ENCODE data around the gene MERTK. TPM values are rescaled to one million over a fixed set of nuclear protein-coding genes. Genes with fewer than 3 reads are reported as not detected.
"Not testable (repeated sequence)": the region's sequence is repeated elsewhere in the genome, so short reads cannot be mapped to it uniquely, and the experiment has no call there.

The MERTK gene
- total RNA-seq, 1 experiment from 2014 or later: 39.2 TPM

DNA sequence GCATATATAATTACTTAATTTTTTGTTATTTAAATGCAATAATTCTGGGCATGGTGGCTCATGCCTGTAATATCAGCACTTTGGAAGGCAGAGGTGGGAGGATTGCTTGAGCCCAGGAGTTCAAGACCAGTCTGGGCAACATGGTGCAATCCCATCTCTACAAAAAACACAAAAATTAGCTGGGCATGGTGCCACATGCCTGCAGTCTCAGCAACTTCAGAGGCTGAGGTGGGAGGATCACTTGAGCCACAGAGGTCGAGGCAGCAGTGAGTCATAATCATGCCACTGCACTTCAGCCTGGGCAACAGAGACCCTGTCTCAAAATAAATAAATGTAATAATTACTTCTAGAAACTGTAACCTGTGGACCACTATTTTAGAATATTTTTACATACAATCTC is 135.2 kb downstream of the MERTK start:
- peaks cover 13% of the 10 kb centered on the region for H3K9me3 Mint-ChIP-seq (ENCODE audit: unreplicated experiment)
- no TSS peak for BruUV-seq (replicated peaks)
- no peak overlapping the region for H3K27ac Mint-ChIP-seq (ENCODE audit: unreplicated experiment)
- TF ChIP-seq, protein P1, sequence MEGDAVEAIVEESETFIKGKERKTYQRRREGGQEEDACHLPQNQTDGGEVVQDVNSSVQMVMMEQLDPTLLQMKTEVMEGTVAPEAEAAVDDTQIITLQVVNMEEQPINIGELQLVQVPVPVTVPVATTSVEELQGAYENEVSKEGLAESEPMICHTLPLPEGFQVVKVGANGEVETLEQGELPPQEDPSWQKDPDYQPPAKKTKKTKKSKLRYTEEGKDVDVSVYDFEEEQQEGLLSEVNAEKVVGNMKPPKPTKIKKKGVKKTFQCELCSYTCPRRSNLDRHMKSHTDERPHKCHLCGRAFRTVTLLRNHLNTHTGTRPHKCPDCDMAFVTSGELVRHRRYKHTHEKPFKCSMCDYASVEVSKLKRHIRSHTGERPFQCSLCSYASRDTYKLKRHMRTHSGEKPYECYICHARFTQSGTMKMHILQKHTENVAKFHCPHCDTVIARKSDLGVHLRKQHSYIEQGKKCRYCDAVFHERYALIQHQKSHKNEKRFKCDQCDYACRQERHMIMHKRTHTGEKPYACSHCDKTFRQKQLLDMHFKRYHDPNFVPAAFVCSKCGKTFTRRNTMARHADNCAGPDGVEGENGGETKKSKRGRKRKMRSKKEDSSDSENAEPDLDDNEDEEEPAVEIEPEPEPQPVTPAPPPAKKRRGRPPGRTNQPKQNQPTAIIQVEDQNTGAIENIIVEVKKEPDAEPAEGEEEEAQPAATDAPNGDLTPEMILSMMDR (IDR thresholded peaks at IDR 0.05; ENCODE audit: insufficient read depth in 1 of 2, low read depth in 1 of 2, low read length in 1 of 2, severe bottlenecking in 1 of 2, unreplicated experiment in 1 of 2): no peak
- H3K36me3 Mint-ChIP-seq (ENCODE audit: insufficient read depth, unreplicated experiment): peaks cover 17% of the 10 kb centered on the region
- Histone ChIP-seq H3K4me1 (no peaks in the 10 kb centered on the region), H3K4me3 (ENCODE audit: low read depth, low read length) (no peak overlapping the region), H3K27me3 (replicated peaks; ENCODE audit: control insufficient read depth, insufficient read depth, low read length) (no peaks in the 10 kb centered on the region), H3K36me3 (ENCODE audit: control insufficient read depth, insufficient read depth, low read length) (no peaks in the 10 kb centered on the region), H3K9me3 (no peaks in the 10 kb centered on the region)
- POLR2A ChIA-PET: no interaction called here
- H3K27me3 Mint-ChIP-seq (ENCODE audit: insufficient read depth, unreplicated experiment): no peaks in the 10 kb centered on the region
- DNase-seq: no peak
- no peak overlapping the region for H3K4me3 Mint-ChIP-seq (ENCODE audit: unreplicated experiment)
- intact Hi-C loops (cut with micrococcal nuclease; ENCODE audit: unreplicated experiment): no loop called here
- no peaks in the 10 kb centered on the region for H3K4me1 Mint-ChIP-seq (ENCODE audit: low read depth, unreplicated experiment)
- CTCF ChIA-PET: no interaction called here

DNA sequence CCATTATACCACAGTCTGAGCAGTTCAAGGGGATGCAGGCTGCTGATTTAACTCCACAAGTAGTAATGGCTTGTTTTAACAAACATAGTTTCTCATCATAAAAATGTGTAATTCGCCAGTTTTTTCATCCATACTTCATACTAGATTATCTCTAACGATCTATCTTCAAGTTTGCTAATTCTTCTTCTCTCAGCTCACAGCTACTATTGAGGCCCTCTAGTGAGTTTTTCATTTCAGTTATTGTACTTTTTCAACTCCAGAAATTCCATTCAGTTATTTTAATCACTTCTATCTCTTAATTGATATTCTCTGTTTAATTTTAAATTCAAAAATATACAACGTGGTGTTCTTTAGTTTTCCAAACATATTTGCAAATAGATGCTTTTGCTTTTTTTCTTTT is 136.5 kb downstream of the MERTK start:
- POLR2A ChIA-PET: no interaction called here
- no peak overlapping the region for H3K4me3 Mint-ChIP-seq (ENCODE audit: unreplicated experiment)
- TF ChIP-seq, protein P1 (IDR thresholded peaks at IDR 0.05; ENCODE audit: insufficient read depth in 1 of 2, low read depth in 1 of 2, low read length in 1 of 2, severe bottlenecking in 1 of 2, unreplicated experiment in 1 of 2): no peak
- H3K9me3 Mint-ChIP-seq (ENCODE audit: unreplicated experiment): peaks cover 13% of the 10 kb centered on the region
- H3K27ac Mint-ChIP-seq (ENCODE audit: unreplicated experiment): no peak overlapping the region
- H3K27me3 Mint-ChIP-seq (ENCODE audit: insufficient read depth, unreplicated experiment): no peaks in the 10 kb centered on the region
- Histone ChIP-seq H3K4me1 (no peaks in the 10 kb centered on the region), H3K36me3 (ENCODE audit: control insufficient read depth, insufficient read depth, low read length) (no peaks in the 10 kb centered on the region), H3K4me3 (ENCODE audit: low read depth, low read length) (no peak overlapping the region), H3K9me3 (no peaks in the 10 kb centered on the region), H3K27me3 (replicated peaks; ENCODE audit: control insufficient read depth, insufficient read depth, low read length) (no peaks in the 10 kb centered on the region)
- BruUV-seq (replicated peaks): no TSS peak
- intact Hi-C loops (cut with micrococcal nuclease; ENCODE audit: unreplicated experiment): no loop called here
- no peaks in the 10 kb centered on the region for H3K4me1 Mint-ChIP-seq (ENCODE audit: low read depth, unreplicated experiment)
- CTCF ChIA-PET: no interaction called here
- DNase-seq: no peak
- H3K36me3 Mint-ChIP-seq (ENCODE audit: insufficient read depth, unreplicated experiment): peaks cover 14% of the 10 kb centered on the region

DNA sequence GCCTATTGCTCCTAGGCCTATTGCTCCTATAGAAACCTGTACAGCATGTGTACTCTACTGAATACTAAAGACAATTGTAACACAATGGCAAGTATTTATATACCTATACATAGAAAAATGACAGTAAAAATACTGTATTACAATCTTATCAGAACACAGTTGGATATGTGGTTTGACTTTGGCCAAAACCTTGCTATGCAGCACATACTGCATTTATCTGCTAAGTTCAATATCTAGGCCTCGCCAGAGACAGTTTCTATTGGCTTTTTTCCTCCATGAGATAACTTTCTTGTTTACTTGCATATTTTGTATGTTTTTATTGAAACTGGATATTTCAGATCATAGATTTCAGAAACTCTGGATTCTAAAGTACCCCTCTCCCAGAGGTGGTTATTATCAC is 137.4 kb downstream of the MERTK start:
- Mint-ChIP-seq H3K27ac (ENCODE audit: unreplicated experiment) (no peak overlapping the region), H3K36me3 (ENCODE audit: insufficient read depth, unreplicated experiment) (peaks cover 6% of the 10 kb centered on the region), H3K4me3 (ENCODE audit: unreplicated experiment) (no peak overlapping the region), H3K27me3 (ENCODE audit: insufficient read depth, unreplicated experiment) (no peaks in the 10 kb centered on the region), H3K4me1 (ENCODE audit: low read depth, unreplicated experiment) (peaks cover 7% of the 10 kb centered on the region), H3K9me3 (ENCODE audit: unreplicated experiment) (peaks cover 13% of the 10 kb centered on the region)
- Histone ChIP-seq H3K36me3 (ENCODE audit: control insufficient read depth, insufficient read depth, low read length) (no peaks in the 10 kb centered on the region), H3K4me3 (ENCODE audit: low read depth, low read length) (no peak overlapping the region), H3K27me3 (replicated peaks; ENCODE audit: control insufficient read depth, insufficient read depth, low read length) (no peaks in the 10 kb centered on the region), H3K4me1 (peaks cover 6% of the 10 kb centered on the region), H3K9me3 (no peaks in the 10 kb centered on the region)
- no TSS peak for BruUV-seq (replicated peaks)
- ChIA-PET CTCF (interaction anchor here (0.7 kb wide), 1 partner anchor 1316 kb away, joined by 4 read pairs; no protein-coding TSS in a partner anchor), POLR2A (no interaction called here)
- TF ChIP-seq, protein P1 (IDR thresholded peaks at IDR 0.05; ENCODE audit: insufficient read depth in 1 of 2, low read depth in 1 of 2, low read length in 1 of 2, severe bottlenecking in 1 of 2, unreplicated experiment in 1 of 2): no peak
- intact Hi-C loops (cut with micrococcal nuclease; ENCODE audit: unreplicated experiment): no loop called here
- DNase-seq: no peak

DNA sequence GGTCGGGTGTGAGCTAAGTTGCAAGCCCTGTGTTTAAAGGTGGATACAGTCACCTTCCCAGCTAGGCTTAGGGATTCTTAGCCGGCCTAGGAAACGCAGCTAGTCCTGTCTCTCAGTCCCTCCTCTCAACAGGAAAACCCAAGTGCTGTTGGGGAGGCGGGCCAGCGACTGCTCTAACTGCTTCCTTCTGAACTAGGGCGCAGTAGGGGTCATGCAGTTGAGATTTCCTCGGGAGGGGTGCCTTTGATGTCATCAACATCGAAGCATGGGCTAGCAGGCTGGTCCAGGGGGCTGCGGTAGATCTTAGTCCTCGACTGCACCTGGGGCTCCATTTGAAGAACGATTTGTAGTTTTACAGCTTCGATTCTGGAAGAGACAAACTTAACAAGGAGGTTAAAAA is 141.1 kb downstream of the MERTK start:
- CTCF ChIA-PET; H3K36me3 ChIP-seq (ENCODE audit: control insufficient read depth, insufficient read depth, low read length); H3K27ac Mint-ChIP-seq (ENCODE audit: unreplicated experiment); H3K27me3 Mint-ChIP-seq (ENCODE audit: insufficient read depth, unreplicated experiment); H3K9me3 ChIP-seq; H3K4me3 ChIP-seq (ENCODE audit: low read depth, low read length); H3K4me3 Mint-ChIP-seq (ENCODE audit: unreplicated experiment); BruUV-seq (replicated peaks); intact Hi-C loops (cut with micrococcal nuclease; ENCODE audit: unreplicated experiment); H3K36me3 Mint-ChIP-seq (ENCODE audit: insufficient read depth, unreplicated experiment); H3K27me3 ChIP-seq (replicated peaks; ENCODE audit: control insufficient read depth, insufficient read depth, low read length); DNase-seq: not testable (repeated sequence)
- POLR2A ChIA-PET: interaction anchor here (0.6 kb wide), 1 partner anchor 147 kb away, joined by 7 read pairs; no protein-coding TSS in a partner anchor
- H3K4me1 ChIP-seq: peaks cover 19% of the 10 kb centered on the region
- Mint-ChIP-seq H3K4me1 (ENCODE audit: low read depth, unreplicated experiment) (peaks cover 28% of the 10 kb centered on the region), H3K9me3 (ENCODE audit: unreplicated experiment) (peaks cover 13% of the 10 kb centered on the region)

DNA sequence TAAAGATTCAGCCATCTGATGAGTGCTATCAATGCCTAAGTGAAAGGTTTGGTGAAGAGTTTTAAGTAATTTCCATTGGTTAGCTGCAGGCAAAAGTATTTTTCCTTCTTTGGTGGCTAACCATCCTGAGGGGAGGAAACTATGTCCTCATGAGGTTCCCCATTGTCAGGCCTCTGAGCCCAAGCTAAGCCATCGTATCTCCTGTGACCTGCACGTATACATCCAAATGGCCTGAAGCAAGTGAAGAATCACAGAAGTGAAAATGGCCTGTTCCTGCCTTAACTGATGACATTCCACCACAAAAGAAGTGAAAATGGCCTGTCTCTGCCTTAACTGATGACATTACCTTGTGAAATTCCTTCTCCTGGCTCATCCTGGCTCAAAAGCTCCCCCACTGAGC is 141.7 kb downstream of the MERTK start:
- DNase-seq; POLR2A ChIA-PET; BruUV-seq (replicated peaks); H3K27me3 Mint-ChIP-seq (ENCODE audit: insufficient read depth, unreplicated experiment); H3K4me3 Mint-ChIP-seq (ENCODE audit: unreplicated experiment); CTCF ChIA-PET; H3K4me3 ChIP-seq (ENCODE audit: low read depth, low read length); H3K36me3 Mint-ChIP-seq (ENCODE audit: insufficient read depth, unreplicated experiment); H3K27me3 ChIP-seq (replicated peaks; ENCODE audit: control insufficient read depth, insufficient read depth, low read length); H3K9me3 ChIP-seq; H3K36me3 ChIP-seq (ENCODE audit: control insufficient read depth, insufficient read depth, low read length); intact Hi-C loops (cut with micrococcal nuclease; ENCODE audit: unreplicated experiment): not testable (repeated sequence)
- Mint-ChIP-seq H3K4me1 (ENCODE audit: low read depth, unreplicated experiment) (peaks cover 28% of the 10 kb centered on the region), H3K9me3 (ENCODE audit: unreplicated experiment) (peaks cover 16% of the 10 kb centered on the region), H3K27ac (ENCODE audit: unreplicated experiment) (peak overlapping the region; percentile 76)
- peaks cover 19% of the 10 kb centered on the region for H3K4me1 ChIP-seq

Data from Caco-2 (cell line).